Hepatocyte (in vitro differentiated cells): ENCODE data around the gene EFR3B.

Experiments used
- CTCF ChIP-seq: fragments of 200-600 bp; sonication (generic); IDR thresholded peaks from 2 replicates; pipeline ENCODE4 v1.5.1; 2016; ENCODE audit warnings: antibody characterized with exemption, mild to moderate bottlenecking; ENCODE audit not compliant: poor library complexity
- EZH2 ChIP-seq: fragments of 200-600 bp; sonication (generic); IDR thresholded peaks from 2 replicates; pipeline ENCODE4 v1.6.1; 2016; ENCODE audit warnings: antibody characterized with exemption, mild to moderate bottlenecking, borderline replicate concordance
- EZH2phosphoT487 ChIP-seq: fragments of 200-600 bp; sonication (generic); IDR thresholded peaks from one replicate; pipeline ENCODE4 v1.6.1; 2018; ENCODE audit warnings: antibody characterized with exemption, mild to moderate bottlenecking, low read depth, moderate library complexity; ENCODE audit not compliant: unreplicated experiment, severe bottlenecking

GRCh38 chr2:25202275-25202674 lies 160.4 kb downstream of the EFR3B start:
- TF ChIP-seq CTCF (no peak), EZH2 (no peak), EZH2phosphoT487 (no peak)
